Left renal cortex interstitium (tissue), 4 donors: ENCODE results near the gene PI4K2A. TPM values are rescaled to one million over a fixed set of nuclear protein-coding genes. Genes with fewer than 3 reads are reported as not detected.

Experiments used
- DNase-seq, 4 donors: peaks; one replicate each; pipeline ENCODE4 v3.0.0-alpha.2; 2013; ENCODE audit warnings: low read depth in 4 of 4, low spot score in 2 of 4, missing footprints in 1 of 4
- polyA plus RNA-seq, 4 donors: library from polyadenylated mRNA; unstranded; fragments of 120-200 nt; gene quantifications; one replicate each; pipeline ENCODE4 v1.2.1, GENCODE V29; 2013; ENCODE audit not compliant: insufficient read length in 4 of 4

Gene PI4K2A
- polyA plus RNA-seq: 10 to 100 TPM; 17.7 to 21.7 (median 21.4) TPM

- DNase-seq: peak; percentile 91 to 98 (median 97)
These were observed at the start of gene PI4K2A for GRCh38 chr10:97640174-97640867. PI4K2A (plus strand) TSS chr10:97640671; CDS start chr10:97640743, 72 bp downstream.

- DNase-seq: no peak
These were observed 49.5 kb upstream of the PI4K2A start for GRCh38 chr10:97590748-97591495.

GRCh38 chr10:97593421-97593820, 47.0 kb upstream of the PI4K2A start:
- DNase-seq: no peak

DNA sequence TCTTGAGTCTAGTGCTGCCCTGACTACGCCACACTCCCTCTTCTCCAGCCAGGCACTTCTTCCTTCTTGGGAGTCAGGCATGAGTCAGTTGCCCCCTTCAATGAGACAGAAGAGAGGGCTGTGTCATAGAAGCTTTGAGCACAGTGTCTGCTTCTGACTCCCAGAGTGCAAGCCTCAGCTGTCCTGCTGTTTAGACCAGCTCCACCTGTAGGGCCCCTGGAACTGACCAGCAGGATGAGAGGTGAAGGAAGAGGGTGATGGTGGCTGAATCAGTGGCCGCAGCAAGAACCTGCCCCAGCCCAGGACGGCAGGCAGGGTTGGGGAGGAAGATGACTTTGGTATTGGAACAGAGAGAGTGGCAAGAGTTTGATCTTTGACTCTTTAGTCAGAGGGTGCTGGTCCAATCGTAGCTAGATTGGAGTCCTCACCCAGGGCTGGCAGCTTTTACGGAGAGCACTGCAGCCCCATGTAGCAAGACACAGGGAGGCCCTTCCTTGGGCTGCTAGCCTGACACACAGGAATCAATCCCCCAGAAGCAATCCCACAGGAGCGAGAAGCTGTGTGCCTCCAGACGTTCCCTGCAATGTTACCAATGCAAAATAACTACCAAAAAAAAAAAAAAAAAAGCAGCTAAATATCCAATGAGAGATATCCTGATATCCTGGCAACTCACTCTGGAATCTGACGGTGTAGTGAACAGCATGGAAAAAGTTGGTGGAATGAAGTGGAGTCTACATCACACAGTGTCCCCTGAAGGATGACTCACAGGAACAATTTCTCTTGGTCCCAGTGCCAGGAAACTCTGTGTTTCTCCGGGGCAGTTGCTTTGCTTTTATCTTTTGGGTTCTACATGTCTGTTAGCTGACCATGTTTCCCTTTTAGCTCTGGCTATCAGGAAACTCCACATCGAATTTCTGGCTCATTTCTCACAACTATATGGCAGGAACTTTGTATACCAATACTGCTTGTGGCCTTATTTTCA, 44.1 kb upstream of the PI4K2A start:
- DNase-seq: no peak

GRCh38 chr10:97597778-97598177, 42.7 kb upstream of the PI4K2A start:
- DNase-seq: no peak

DNA sequence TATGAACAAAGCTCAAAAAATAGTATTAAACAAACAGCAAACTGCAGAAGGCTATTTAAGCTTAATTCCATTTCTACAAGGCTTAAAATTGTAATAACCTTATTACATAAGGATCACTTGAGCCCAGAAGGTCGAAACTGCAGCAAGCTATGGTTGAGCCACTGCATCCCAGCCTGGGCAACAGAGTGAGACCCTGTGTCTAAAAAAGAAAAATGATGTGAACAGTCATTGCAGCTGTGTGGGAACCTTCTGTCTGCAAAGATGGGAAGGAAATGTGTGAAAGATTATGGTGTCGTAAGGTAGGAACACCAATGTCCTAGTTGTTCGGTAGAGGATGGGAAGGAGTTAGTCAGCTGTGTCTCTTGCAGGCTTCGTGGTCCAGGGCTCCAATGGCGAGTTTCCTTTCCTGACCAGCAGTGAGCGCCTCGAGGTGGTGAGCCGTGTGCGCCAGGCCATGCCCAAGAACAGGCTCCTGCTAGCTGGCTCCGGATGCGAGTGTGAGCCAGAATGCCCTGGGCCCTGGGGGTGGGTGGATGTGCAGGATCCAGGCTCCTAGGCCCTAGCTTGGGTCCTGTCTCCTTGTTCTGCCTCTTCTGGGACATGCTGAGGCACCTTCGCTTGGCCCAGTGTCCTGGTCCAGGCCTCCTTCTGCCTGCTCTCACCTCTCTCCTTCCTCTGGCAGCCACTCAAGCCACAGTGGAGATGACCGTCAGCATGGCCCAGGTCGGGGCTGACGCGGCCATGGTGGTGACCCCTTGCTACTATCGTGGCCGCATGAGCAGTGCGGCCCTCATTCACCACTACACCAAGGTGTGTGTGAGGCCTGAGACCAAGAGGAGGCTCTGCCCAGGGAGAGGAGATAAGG, 41.8 kb upstream of the PI4K2A start:
- no peak for DNase-seq

GRCh38 chr10:97599272-97599619, 41.2 kb upstream of the PI4K2A start:
- DNase-seq: no peak

- no peak for DNase-seq
These were observed 39.9 kb upstream of the PI4K2A start for GRCh38 chr10:97600616-97601015.

GRCh38 chr10:97601268-97602215, 38.9 kb upstream of the PI4K2A start:
- DNase-seq: no peak

GRCh38 chr10:97607095-97607636, 33.3 kb upstream of the PI4K2A start:
- DNase-seq: no peak

- DNase-seq: no peak
These were observed 31.4 kb upstream of the PI4K2A start for GRCh38 chr10:97608991-97609561.

- no peak for DNase-seq
These were observed 29.0 kb upstream of the PI4K2A start for GRCh38 chr10:97611473-97611872.

GRCh38 chr10:97612386-97612785, 28.1 kb upstream of the PI4K2A start:
- no peak for DNase-seq

- no peak for DNase-seq
These were observed 22.2 kb upstream of the PI4K2A start for GRCh38 chr10:97618285-97618684.

GRCh38 chr10:97618733-97619132, 21.7 kb upstream of the PI4K2A start:
- DNase-seq: no peak

DNA sequence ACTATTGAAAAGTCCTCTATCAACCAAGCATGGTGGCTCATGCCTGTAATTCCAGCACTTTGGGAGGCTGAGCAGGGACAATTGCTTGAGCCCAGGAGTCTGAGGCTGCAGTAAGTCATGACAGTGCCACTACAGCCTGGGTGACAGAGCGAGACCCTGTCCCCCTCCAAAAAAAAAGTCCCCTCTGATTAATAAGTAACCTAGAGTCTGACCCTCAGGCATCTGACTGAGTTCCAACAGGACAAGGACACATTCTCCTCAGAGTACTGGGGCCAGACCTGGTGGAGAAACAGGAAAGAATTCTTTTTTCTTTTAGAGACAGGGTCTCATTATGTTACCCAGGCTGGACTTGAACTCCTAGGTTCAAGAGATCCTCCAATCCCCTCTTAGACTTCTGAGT, 17.2 kb upstream of the PI4K2A start:
- DNase-seq: no peak

DNA sequence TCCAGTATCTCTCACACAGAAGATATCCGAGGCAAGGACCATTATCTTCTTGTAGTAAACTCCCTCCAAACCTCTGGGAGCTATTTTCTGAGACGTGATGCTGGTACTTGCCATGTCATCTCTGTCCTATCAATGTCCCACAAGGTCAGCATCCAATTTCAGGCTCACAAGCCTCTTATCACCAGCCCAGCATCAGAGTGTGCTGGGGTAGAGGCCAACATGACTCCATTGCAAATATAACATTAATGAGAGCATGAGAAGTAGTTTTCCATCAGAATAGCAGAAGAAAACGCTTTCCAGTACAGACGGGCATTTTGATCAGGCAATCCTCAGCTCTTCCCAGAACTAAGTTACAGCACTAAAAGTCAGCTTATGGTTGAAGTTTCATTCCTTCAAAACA, 12.7 kb upstream of the PI4K2A start:
- no peak for DNase-seq

GRCh38 chr10:97628228-97628627, 12.2 kb upstream of the PI4K2A start:
- DNase-seq: no peak
